D721Med (cell line): ENCODE data around the gene BTBD3.

Experiments used
- DNase-seq: peaks from one replicate; pipeline ENCODE4 v3.0.0; 2011; ENCODE audit warnings: low spot score; ENCODE audit not compliant: insufficient read length
- FAIRE-seq: peaks from 2 replicates; lab custom pipeline; 2011; peaks lifted over from hg19 to GRCh38; lab: Jason Lieb, UNC
- TF ChIP-seq, protein P1 (sequence below): IDR thresholded peaks from 2 replicates; pipeline ENCODE4 v1.5.1; 2012; ENCODE audit warnings: mild to moderate bottlenecking, control low read depth; ENCODE audit not compliant: insufficient read depth; ENCODE audit errors: missing control alignments

BTBD3 gene

DNA sequence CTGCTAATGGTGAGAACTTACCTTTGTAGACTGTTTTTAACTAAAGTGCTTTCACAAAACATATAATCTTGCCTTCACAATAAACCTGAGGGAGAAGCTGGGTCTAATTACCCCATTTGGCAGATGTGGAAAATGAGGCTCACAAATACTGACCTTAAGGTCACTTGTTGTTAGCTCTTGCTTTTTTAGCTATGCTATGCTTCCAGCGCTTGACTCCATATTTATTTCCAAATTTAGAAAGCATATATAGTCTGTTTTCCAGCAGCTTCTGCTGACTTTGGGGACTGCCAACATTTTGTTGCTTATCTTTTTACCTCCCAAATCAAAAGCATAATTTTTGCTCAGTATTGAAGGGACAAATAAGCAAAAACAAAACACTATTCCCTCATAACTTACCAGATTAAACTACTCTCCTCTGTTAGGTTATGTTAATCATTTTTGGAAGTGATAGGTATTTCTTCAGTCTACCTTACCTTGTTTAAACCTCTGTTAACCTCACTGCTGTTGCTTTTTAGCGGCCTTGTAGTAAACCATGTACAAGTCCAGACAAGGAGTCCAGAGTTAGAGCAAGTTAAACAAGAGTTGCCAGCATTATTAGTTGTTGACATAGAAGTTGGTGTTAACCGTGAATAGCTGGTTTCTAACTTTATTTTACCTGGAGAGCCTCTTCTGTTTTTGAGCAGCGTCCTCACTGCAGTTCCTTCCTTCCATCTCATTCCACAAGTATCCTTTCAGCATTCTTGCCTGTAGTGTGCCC lies 4.9 kb upstream of the BTBD3 start:
- FAIRE-seq, result no peak
- TF ChIP-seq, protein P1, sequence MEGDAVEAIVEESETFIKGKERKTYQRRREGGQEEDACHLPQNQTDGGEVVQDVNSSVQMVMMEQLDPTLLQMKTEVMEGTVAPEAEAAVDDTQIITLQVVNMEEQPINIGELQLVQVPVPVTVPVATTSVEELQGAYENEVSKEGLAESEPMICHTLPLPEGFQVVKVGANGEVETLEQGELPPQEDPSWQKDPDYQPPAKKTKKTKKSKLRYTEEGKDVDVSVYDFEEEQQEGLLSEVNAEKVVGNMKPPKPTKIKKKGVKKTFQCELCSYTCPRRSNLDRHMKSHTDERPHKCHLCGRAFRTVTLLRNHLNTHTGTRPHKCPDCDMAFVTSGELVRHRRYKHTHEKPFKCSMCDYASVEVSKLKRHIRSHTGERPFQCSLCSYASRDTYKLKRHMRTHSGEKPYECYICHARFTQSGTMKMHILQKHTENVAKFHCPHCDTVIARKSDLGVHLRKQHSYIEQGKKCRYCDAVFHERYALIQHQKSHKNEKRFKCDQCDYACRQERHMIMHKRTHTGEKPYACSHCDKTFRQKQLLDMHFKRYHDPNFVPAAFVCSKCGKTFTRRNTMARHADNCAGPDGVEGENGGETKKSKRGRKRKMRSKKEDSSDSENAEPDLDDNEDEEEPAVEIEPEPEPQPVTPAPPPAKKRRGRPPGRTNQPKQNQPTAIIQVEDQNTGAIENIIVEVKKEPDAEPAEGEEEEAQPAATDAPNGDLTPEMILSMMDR, result no peak

DNA sequence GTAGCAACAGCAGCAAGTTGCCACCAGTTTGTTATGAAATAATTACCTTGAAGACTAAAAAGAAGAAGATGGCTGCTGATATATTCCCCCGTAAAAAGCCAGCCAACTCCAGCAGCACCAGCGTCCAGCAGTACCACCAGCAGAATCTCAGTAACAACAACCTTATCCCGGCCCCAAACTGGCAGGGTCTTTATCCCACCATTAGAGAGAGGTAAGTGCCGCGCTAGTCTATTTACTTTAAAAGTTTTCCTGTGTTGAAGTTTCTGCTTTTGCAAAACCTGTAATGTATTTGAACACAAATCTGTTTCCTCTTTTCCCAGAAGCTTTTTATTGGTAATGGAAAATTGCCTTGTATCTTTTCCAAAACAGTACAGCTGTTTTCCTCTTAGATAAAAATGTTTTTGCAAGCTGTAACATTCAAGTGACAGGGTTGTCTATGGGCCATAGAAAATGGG lies 725 bp downstream of the BTBD3 start:
- DNase-seq (no peak), FAIRE-seq (no peak)
- TF ChIP-seq, protein P1, result no peak

More for the DNA sequence above, 4.9 kb upstream of the BTBD3 start:
- DNase-seq, result no peak

DNA sequence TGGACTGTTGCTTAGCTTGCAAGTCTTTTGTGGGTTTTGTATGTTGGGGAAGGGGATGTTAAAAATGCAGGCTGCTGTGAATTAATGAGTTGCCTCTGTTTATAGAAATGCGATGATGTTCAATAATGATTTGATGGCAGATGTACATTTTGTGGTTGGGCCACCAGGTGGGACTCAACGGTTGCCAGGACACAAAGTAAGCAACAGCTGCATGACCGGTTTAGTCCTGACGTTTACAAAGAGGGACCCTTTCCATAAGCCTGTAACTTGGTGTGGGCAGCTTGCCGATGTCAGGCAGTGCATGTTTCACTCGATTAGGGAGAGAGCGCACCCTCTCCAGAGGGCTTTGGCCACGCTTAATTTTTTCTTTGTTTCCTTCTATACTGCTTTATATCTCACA lies 1.3 kb downstream of the BTBD3 start:
- no peak for DNase-seq
- no peak for FAIRE-seq

DNA sequence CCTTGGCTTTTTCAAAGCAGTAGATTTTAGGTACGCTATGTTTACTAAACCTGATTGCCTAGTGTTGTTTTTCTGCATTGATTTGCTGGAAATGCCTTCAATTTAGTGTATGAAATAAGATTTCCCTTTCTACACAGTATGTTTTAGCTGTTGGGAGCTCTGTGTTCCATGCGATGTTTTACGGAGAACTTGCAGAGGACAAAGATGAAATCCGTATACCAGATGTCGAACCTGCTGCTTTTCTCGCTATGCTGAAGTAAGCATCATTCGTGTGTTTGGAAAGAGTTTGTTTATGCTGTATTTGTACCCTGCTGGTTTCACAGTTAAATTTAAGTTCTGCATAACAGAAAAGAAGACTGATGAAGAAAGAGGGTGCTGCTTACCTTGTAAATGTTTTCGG lies 1.9 kb downstream of the BTBD3 start:
- no peak for FAIRE-seq
- DNase-seq, result no peak
- TF ChIP-seq, protein P1, result no peak

More for the DNA sequence above, 1.3 kb downstream of the BTBD3 start:
- TF ChIP-seq, protein P1, result no peak

DNA sequence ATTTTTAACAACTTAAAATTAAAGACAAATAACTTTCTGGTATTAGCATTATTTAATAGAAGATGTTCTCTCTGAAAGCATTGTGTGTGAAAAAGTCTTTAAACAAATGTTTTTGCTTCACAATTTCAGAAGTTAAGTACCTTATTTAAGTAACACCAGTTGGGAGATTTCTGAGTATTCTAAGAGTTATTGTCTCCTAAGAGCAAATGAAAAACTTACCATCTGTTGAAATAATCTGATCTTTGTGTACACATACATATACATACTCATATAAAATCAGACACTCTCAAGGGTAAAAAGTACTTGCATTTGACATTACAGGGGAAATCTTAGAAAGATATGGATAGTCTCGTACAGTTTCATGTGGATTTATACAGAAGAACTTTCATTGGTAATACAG lies 2.4 kb downstream of the BTBD3 start:
- DNase-seq (no peak), FAIRE-seq (no peak)
- TF ChIP-seq, protein P1, result no peak

DNA sequence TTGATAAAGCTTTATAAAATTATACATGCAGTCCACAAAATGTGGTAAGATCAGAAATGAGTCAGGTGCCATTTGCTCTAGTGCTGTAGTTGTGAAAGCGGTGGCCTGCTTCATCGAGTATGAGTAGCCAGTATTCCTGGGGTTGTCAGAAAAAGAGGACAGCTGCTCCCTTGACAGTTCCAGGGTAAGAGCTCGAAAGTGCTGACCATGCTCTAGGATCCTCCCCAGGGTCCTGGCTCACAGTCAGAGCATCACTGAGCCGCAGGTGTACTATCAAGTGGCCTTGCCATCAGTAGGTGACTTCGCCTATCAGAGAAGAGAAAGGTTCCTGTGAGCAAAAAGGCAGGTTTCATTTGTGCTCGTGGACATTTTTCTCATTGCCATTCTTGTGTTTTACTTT lies 3.6 kb downstream of the BTBD3 start:
- FAIRE-seq, result no peak
- no peak for DNase-seq
- TF ChIP-seq, protein P1, result no peak

DNA sequence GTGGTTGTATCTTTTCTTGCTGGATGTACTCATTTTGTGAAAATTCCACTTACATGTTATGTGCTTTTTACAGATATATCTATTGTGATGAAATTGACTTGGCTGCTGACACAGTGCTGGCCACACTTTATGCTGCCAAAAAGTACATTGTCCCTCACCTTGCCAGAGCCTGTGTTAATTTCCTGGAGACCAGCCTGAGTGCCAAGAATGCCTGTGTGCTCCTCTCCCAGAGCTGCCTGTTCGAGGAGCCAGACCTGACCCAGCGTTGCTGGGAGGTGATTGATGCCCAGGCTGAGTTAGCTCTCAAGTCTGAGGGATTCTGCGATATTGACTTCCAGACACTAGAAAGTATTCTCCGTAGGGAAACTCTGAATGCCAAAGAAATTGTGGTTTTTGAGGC lies 4.9 kb downstream of the BTBD3 start:
- DNase-seq (no peak), FAIRE-seq (no peak)
- TF ChIP-seq, protein P1, result no peak
